DMS79 (cell line): Measurements from ENCODE around the gene KCND3.

ENCODE experiments used
- DNase-seq: peaks from one replicate; lab custom pipeline; 2025; lab: John Stamatoyannopoulos, UW

KCND3 gene

GRCh38 chr1:111911776-111912515 is 77.5 kb downstream of the KCND3 start:
- DNase-seq: peak; percentile 11

GRCh38 chr1:111911061-111911460 is 78.4 kb downstream of the KCND3 start:
- no peak for DNase-seq

GRCh38 chr1:111909030-111909429 is 80.4 kb downstream of the KCND3 start:
- DNase-seq: no peak

GRCh38 chr1:111908011-111908621 is 81.4 kb downstream of the KCND3 start:
- no peak for DNase-seq

GRCh38 chr1:111907321-111907720 is 82.1 kb downstream of the KCND3 start:
- peak; percentile 5 for DNase-seq

GRCh38 chr1:111906816-111907215 is 82.7 kb downstream of the KCND3 start:
- no peak for DNase-seq

- DNase-seq: no peak
These were observed 83.4 kb downstream of the KCND3 start for GRCh38 chr1:111906111-111906510.

- peak; percentile 97 for DNase-seq
These were observed 84.8 kb downstream of the KCND3 start for GRCh38 chr1:111904478-111905218.

GRCh38 chr1:111903871-111904449 is 85.5 kb downstream of the KCND3 start:
- DNase-seq: no peak

- DNase-seq: no peak
These were observed 86.2 kb downstream of the KCND3 start for GRCh38 chr1:111903148-111903870.

GRCh38 chr1:111895469-111895868 is 94.0 kb downstream of the KCND3 start:
- no peak for DNase-seq

GRCh38 chr1:111895017-111895416 is 94.5 kb downstream of the KCND3 start:
- DNase-seq: no peak

GRCh38 chr1:111894497-111894896 is 95.0 kb downstream of the KCND3 start:
- DNase-seq: no peak

GRCh38 chr1:111891566-111891965 is 97.9 kb downstream of the KCND3 start:
- no peak for DNase-seq

GRCh38 chr1:111888740-111889376 is 100.6 kb downstream of the KCND3 start:
- DNase-seq: no peak

GRCh38 chr1:111887875-111888274 is 101.6 kb downstream of the KCND3 start:
- no peak for DNase-seq

GRCh38 chr1:111887385-111887784 is 102.1 kb downstream of the KCND3 start:
- DNase-seq: no peak

- DNase-seq: no peak
These were observed 102.7 kb downstream of the KCND3 start for GRCh38 chr1:111886741-111887140.

- DNase-seq: no peak
These were observed 104.6 kb downstream of the KCND3 start for GRCh38 chr1:111884772-111885443.

- peak; percentile 82 for DNase-seq
These were observed 106.4 kb downstream of the KCND3 start for GRCh38 chr1:111882986-111883560.

GRCh38 chr1:111882559-111882958 is 106.9 kb downstream of the KCND3 start:
- DNase-seq: no peak
